GM21619 (cell line): Measurements from ENCODE around the gene ADAM33.

Source experiments
- ATAC-seq: cut with Tn5 transposase; IDR thresholded peaks from one replicate; pipeline ENCODE4 v1.9.1; 2021; ENCODE audit not compliant: unreplicated experiment

ADAM33 gene

DNA sequence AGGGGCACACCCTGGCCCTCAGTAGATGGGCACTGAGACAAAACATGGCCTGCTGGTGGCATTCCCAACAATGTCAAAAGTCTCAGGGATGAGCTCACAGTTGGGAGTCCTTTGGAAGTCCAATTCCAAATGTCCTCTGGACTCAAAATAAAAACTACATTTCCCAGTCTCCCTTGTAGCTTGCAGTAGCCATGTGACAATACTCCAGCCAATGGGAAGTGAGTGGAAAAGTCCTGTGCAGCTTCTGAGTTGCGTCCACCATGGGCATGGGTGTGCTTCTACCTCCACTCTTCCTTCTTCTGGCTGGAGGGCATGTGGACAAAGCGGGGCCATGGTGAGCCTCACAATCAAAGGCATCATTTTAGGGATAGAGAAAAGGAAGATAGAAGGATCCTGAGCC is 5.8 kb upstream of the ADAM33 start:
- no peak for ATAC-seq

GRCh38 chr20:3686867-3687321 is 5.1 kb upstream of the ADAM33 start:
- no peak for ATAC-seq

DNA sequence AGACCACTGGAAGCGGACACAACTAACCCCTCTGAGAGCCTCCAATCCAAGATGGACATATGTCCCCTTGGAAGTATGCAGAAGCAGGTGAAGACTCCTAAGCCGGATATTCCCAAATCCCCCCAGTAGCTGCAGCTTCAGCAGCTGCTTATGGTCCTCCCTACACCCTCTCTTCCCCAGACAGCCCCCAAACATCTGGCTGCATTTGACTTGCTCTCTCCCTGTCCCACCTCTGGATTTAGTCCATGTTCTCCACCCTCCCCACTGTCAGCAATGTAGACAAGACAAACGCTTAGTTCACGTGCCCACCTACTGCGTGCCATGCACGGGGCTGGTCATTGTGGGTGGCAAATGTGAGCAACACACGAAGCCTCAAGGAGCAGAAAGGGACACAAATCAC is 4.6 kb upstream of the ADAM33 start:
- no peak for ATAC-seq

DNA sequence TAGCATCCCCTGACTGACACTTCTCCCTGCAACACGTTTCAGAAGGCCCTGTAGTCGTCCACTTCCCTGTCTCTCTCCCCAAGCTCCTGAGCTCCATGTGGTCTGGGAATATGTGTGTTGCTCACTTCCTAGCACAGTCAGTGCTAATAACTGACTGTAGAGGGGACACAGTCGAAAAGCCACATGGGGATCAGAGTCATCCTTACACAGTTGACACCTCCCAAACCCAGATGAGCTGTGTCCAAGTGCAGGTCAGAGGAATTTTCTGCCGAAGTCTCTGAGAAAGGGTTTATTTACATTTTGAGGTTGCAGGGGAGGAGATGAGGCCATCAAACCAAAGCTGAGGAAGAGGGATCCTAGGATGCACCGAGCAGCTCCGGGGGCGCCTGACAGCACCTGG is 3.5 kb upstream of the ADAM33 start:
- ATAC-seq, result no peak

DNA sequence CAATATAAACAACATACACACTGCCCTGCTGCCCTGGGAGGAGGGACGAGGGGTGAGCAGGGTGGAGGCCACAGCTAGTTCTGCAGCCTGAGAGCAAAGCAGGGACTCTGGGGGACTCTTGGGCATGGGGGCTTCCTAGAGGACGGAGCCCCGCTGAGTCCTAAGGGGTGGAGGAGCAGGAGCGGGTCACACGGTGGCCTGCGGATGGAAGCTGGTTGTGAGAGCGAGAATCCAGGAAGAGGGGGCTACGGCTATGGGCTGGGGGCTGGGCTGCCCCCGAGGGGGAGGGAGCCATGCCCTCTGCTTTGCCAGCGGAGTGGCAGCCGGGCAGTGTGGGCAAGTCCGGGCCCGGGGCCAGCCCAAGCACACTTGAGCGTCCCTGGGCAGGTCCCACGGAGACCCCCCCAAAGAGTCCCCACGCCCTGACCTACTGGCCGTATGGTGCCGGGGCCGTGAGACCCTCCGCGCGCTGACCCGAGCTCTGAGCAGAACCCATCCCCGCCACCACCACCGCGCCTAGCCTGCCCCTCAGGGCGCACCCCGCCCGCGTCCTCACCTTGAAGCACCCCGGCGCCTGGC is 369 bp downstream of the ADAM33 start:
- ATAC-seq, result no peak

DNA sequence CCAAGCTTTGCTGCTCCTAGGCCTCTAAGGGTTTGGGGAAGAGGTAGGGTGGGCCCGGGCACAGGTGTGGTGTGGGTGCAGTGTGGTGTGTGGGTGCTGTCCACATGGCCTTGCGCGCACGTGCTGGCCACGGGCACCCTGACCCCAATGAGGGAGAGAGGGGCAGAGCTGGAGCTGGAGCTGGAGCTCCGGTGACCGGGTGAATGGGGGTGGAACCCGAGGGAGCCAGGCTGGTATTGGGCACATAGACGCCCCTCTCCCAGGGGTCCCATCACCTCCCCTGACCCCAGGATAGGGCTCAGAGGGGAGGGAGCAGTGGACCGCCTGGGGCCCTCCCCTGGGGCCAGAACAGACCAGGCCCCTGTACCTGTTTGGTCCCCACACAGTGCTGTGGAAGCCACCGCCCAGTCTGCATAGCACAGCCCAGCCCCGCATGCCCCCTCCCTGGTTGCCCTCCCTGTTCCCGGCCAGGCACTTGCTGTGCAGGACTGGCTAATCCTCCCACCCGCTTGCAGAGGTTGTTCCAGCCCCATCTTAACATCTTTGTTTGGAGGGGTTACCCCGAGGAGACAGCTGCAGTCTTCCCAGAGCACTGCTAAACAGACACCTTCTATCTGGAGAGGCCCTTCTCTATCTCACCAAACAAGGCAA is 984 bp downstream of the ADAM33 start:
- ATAC-seq, result no peak

DNA sequence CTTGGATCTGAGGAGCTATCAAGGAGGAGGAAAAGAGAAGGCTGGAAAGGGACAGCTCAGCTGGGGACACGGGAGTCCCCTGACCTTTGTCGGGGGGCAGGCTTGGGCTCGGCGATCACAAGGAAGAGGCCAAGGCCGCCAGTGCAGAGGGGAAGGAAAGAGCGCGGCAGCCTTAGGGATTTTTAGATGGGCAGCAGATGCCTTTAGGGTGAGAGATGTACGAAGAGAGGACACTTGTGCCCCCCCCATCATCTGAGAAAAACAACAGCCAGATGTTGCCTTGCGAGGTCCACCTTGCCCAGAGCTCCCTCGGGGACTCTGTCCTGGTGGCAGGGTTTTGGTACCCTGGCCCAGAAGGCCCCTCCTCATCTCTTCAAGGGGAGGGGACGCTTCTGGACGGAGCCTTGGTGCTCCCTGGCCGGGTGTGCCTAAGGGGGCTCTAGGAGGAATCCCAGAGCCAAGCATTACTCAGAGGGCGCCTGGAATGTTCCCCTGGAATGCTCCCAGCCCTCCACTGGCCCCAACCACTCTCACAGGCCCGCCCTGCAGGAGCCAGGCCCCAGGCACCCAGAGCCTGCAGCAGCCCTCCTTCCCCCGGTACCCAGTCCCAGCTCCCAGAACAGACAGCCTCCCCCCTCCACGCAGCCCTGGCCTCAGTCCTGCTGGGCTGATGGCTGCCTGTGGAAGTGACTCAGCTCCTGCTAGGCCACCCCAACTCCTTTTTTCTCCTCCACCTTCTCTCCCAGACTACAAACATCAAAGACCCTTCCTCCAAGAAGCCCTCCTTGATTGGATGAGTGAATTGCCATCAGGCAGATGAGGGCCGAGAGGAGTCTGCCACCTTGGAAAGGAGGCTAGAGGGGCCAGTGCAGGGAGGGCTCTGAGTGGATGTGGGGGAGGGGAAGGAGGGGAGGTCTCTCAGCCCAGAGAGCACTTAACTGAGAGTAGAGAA is 1.8 kb downstream of the ADAM33 start:
- ATAC-seq, result no peak

GRCh38 chr20:3678856-3679720 is 2.7 kb downstream of the ADAM33 start:
- ATAC-seq, result no peak

- no peak for ATAC-seq
These were observed 3.6 kb downstream of the ADAM33 start for GRCh38 chr20:3678198-3678597.

DNA sequence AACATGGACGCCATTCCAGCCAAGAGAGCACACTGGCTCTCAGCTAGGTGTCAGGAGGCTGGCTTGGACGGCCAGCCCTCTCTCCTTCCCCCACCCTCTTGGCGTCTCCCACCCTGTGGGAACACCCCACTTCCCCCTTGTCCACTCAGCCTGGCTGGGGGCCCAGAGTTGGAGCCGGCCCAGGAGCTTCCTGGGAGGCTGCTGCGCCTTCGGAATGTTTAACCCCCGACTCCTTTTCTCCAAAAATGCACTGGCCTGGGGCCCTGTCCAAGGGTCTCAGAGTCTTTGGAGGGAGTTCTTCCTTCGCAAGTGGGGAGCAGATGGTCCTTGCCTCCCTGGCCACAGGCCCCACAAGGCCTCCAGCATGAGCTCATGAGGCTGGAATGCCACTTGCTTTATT is 4.1 kb downstream of the ADAM33 start:
- no peak for ATAC-seq

- ATAC-seq, result no peak
These were observed 6.6 kb downstream of the ADAM33 start for GRCh38 chr20:3674995-3675900.

GRCh38 chr20:3674447-3674846 is 7.4 kb downstream of the ADAM33 start:
- no peak for ATAC-seq

GRCh38 chr20:3673221-3674070 is 8.4 kb downstream of the ADAM33 start:
- no peak for ATAC-seq

- ATAC-seq, result no peak
These were observed 9.2 kb downstream of the ADAM33 start for GRCh38 chr20:3672547-3673171.

- ATAC-seq, result no peak
These were observed 9.7 kb downstream of the ADAM33 start for GRCh38 chr20:3671986-3672546.

DNA sequence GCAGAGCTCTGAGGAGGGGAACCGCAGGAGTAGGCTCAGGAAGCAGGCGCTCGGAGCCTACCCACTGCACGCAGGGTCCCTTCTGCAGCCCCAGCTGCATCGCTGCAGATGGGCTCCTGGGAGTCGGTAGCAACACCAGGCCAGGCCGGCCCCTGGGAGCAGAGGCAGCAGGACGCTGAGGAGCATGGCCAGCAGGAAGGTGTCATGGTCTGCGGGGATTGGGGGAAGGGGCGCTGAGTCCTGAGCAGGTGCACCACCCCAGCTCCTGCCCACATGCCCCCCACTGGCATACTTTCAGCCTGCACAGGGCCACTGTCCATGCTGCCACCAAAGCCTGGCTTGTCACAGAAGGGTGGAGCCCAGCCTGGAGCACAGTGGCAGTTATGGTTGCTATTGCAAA is 10.9 kb downstream of the ADAM33 start:
- ATAC-seq, result no peak

- no peak for ATAC-seq
These were observed 11.3 kb downstream of the ADAM33 start for GRCh38 chr20:3670511-3670910.

DNA sequence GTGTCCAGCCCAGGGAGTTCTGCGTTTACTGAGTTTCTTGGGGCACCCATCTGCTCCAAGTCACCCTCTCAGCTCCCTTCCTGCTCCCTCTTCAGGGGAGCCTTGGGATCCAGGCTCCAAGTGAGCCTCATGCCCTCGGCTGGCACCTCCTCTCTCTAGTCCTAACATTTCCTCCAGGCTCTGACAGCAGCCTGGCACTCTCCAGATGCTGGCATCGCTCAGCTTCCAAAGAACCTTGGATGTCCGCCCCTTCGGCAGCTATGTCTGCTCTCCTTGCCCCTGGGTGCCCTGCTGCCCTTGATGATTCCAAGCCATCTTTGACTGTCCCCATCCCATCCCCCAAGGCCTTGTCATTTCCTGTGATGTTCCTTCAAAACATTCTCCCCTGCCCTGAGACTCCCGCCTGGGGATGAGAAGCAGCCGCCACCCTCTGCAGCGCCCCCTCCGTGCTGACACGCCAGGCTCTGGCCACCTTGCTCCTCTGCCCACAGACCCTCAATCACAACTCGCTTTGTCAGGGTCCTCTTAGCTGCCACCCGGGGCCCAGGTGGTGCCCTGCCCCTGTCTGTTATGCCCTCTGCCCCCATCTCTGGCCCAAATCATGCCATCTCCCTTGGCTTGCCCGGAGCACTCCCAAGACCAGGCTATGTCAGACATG is 12.0 kb downstream of the ADAM33 start:
- ATAC-seq, result no peak
